H9 (cell line): ENCODE results near the gene NR2F1-AS1. TPM values are rescaled to one million over a fixed set of nuclear protein-coding genes. Genes with fewer than 3 reads are reported as not detected.

ENCODE experiments used
- DNase-seq: peaks from one replicate; pipeline ENCODE4 v3.0.0-alpha.2; 2017
- H2AFZ ChIP-seq: one replicate; pipeline ENCODE4 v1.6.1; 2013; ENCODE audit warnings: mild to moderate bottlenecking, low read length, control low read depth, moderate library complexity
- H2AK5ac ChIP-seq: 2 replicates; pipeline ENCODE4 v1.6.1; 2013; ENCODE audit warnings: low read length, control low read depth, mixed read lengths; ENCODE audit not compliant: insufficient read length
- H2BK120ac ChIP-seq: one replicate; pipeline ENCODE4 v1.6.1; 2013; ENCODE audit warnings: low read depth, mild to moderate bottlenecking, low read length, control low read depth, inconsistent platforms; ENCODE audit not compliant: poor library complexity, severe bottlenecking
- H2BK12ac ChIP-seq: 2 replicates; pipeline ENCODE4 v1.6.1; 2013; ENCODE audit warnings: low read length, control low read depth, mixed read lengths, low read depth; ENCODE audit not compliant: insufficient read length
- H2BK15ac ChIP-seq: 2 replicates; pipeline ENCODE4 v1.6.1; 2013; ENCODE audit warnings: low read depth, low read length, control low read depth
- H2BK20ac ChIP-seq: one replicate; pipeline ENCODE4 v1.6.1; 2013; ENCODE audit warnings: low read depth, mild to moderate bottlenecking, low read length, control low read depth, inconsistent platforms; ENCODE audit not compliant: poor library complexity, severe bottlenecking
- H2BK5ac ChIP-seq: 2 replicates; pipeline ENCODE4 v1.6.1; 2013; ENCODE audit warnings: low read length, control low read depth, mixed read lengths; ENCODE audit not compliant: insufficient read length
- H3K14ac ChIP-seq: 2 replicates; pipeline ENCODE4 v1.6.1; 2013; ENCODE audit warnings: low read length, control low read depth; ENCODE audit not compliant: insufficient read depth
- H3K18ac ChIP-seq: 2 replicates; pipeline ENCODE4 v1.6.1; 2013; ENCODE audit warnings: low read depth, mild to moderate bottlenecking, mixed read lengths, low read length, control low read depth; ENCODE audit not compliant: insufficient read length
- H3K23ac ChIP-seq: 2 replicates; pipeline ENCODE4 v1.6.1; 2013; ENCODE audit warnings: low read length, control low read depth, mixed read lengths, low read depth; ENCODE audit not compliant: insufficient read length
- H3K23me2 ChIP-seq: 2 replicates; pipeline ENCODE4 v1.6.1; 2013; ENCODE audit warnings: low read depth, mild to moderate bottlenecking, mixed read lengths, low read length, control low read depth; ENCODE audit not compliant: insufficient read length, poor library complexity, severe bottlenecking
- H3K27ac ChIP-seq: 2 replicates; pipeline ENCODE4 v1.5.1; 2013; ENCODE audit warnings: low read length, control low read depth, mixed read lengths, low read depth; ENCODE audit not compliant: insufficient read length
- H3K27me3 ChIP-seq: 2 replicates; pipeline ENCODE4 v1.6.1; 2013; ENCODE audit warnings: low read length, control low read depth, inconsistent platforms; ENCODE audit not compliant: insufficient read depth
- H3K4ac ChIP-seq: 2 replicates; pipeline ENCODE4 v1.6.1; 2013; ENCODE audit warnings: low read depth, mild to moderate bottlenecking, control low read depth, inconsistent platforms, low read length, moderate library complexity
- H3K4me1 ChIP-seq: 2 replicates; pipeline ENCODE4 v1.6.1; 2013; ENCODE audit warnings: low read length, control low read depth, inconsistent platforms; ENCODE audit not compliant: insufficient read depth
- H3K4me2 ChIP-seq: 2 replicates; pipeline ENCODE4 v1.6.1; 2013; ENCODE audit warnings: low read length, control low read depth, mixed read lengths; ENCODE audit not compliant: insufficient read length, insufficient read depth
- H3K56ac ChIP-seq: 2 replicates; pipeline ENCODE4 v1.6.1; 2013; ENCODE audit warnings: low read depth, mild to moderate bottlenecking, mixed read lengths, low read length, control low read depth; ENCODE audit not compliant: insufficient read length
- H3K79me1 ChIP-seq: 2 replicates; pipeline ENCODE4 v1.6.1; 2013; ENCODE audit warnings: low read depth, mild to moderate bottlenecking, moderate library complexity, low read length, control low read depth, inconsistent platforms; ENCODE audit not compliant: insufficient read depth, poor library complexity, severe bottlenecking
- H3K79me2 ChIP-seq: 2 replicates; pipeline ENCODE4 v1.6.1; 2013; ENCODE audit warnings: low read length, control low read depth, inconsistent platforms; ENCODE audit not compliant: insufficient read depth
- H3K9ac ChIP-seq: 2 replicates; pipeline ENCODE4 v1.6.1; 2013; ENCODE audit warnings: low read length, control low read depth, mixed read lengths; ENCODE audit not compliant: insufficient read length; ENCODE audit errors: extremely low read depth
- H3K9me3 ChIP-seq: one replicate; pipeline ENCODE4 v1.6.1; 2013; ENCODE audit warnings: low read depth, low read length, inconsistent platforms; ENCODE audit not compliant: control insufficient read depth
- H3T11ph ChIP-seq: one replicate; pipeline ENCODE4 v1.6.1; 2013; ENCODE audit warnings: mild to moderate bottlenecking, low read length, control low read depth, inconsistent platforms
- H4K20me1 ChIP-seq: one replicate; pipeline ENCODE4 v1.6.1; 2013; ENCODE audit not compliant: control insufficient read depth, insufficient read length, insufficient read depth
- H4K5ac ChIP-seq: 2 replicates; pipeline ENCODE4 v1.6.1; 2013; ENCODE audit warnings: low read depth, mild to moderate bottlenecking, mixed read lengths, low read length, control low read depth; ENCODE audit not compliant: insufficient read length
- H4K8ac ChIP-seq: replicated peaks from 2 replicates; pipeline ENCODE4 v1.6.1; 2013; ENCODE audit warnings: low read length, control low read depth, mixed read lengths, low read depth; ENCODE audit not compliant: insufficient read length
- H4K91ac ChIP-seq: 2 replicates; pipeline ENCODE4 v1.6.1; 2013; ENCODE audit warnings: low read depth, mild to moderate bottlenecking, moderate library complexity, mixed read lengths, low read length, control low read depth; ENCODE audit not compliant: insufficient read length
- H3K27ac Mint-ChIP-seq, 3 experiments: 2 replicates in 2 of 3; 3 replicates in 1 of 3; pipeline ENCODE4 v1.8.0; 2020 to 2021; ENCODE audit warnings: mixed read lengths in 3 of 3, mild to moderate bottlenecking in 1 of 3, moderate library complexity in 1 of 3
- H3K27me3 Mint-ChIP-seq: 2 replicates; pipeline ENCODE4 v1.8.0; 2021; ENCODE audit warnings: low read depth, mild to moderate bottlenecking, moderate library complexity, mixed read lengths
- H3K36me3 Mint-ChIP-seq, 3 experiments: 2 replicates in 2 of 3; 3 replicates in 1 of 3; pipeline ENCODE4 v1.8.0; 2020 to 2021; ENCODE audit warnings: low read depth in 3 of 3, mixed read lengths in 3 of 3; ENCODE audit not compliant: insufficient read depth in 1 of 3
- H3K4me1 Mint-ChIP-seq, 2 experiments: 2 replicates each; pipeline ENCODE4 v1.8.0; 2020; ENCODE audit warnings: mixed read lengths in 2 of 2
- H3K4me3 Mint-ChIP-seq, 2 experiments: 2 replicates in 1 of 2; 3 replicates in 1 of 2; pipeline ENCODE4 v1.8.0; 2020 to 2021; ENCODE audit warnings: mild to moderate bottlenecking in 2 of 2, mixed read lengths in 2 of 2, moderate library complexity in 1 of 2
- H3K9me3 Mint-ChIP-seq, 2 experiments: 2 replicates in 1 of 2; 3 replicates in 1 of 2; pipeline ENCODE4 v1.8.0; 2020; ENCODE audit warnings: mild to moderate bottlenecking in 2 of 2, mixed read lengths in 2 of 2, moderate library complexity in 1 of 2
- CTCF ChIP-seq: fragments of 200-600 bp; sonication (generic); conservative IDR thresholded peaks from 3 replicates; pipeline ENCODE4 v1.8.0; 2021; ENCODE audit warnings: antibody characterized with exemption, mild to moderate bottlenecking
- WGBS: extraction: QIAGEN DNeasy Blood & Tissue Kit; methylation state at CpG from one replicate; pipeline ENCODE4 v1.1.7; 2013; ENCODE audit warnings: missing lambda C conversion rate, low lambda C conversion rate, mixed read lengths; ENCODE audit not compliant: insufficient read length; ENCODE audit errors: extremely low coverage; 5-methylcytosine and 5-hydroxymethylcytosine counted together
- total RNA-seq: library from RNA; stranded (reverse); gene quantifications from 2 replicates; pipeline ENCODE4 v1.2.1, GENCODE V29; 2021

Gene NR2F1-AS1
- total RNA-seq, 1 experiment from 2014 or later, result 1.9 TPM

- Histone ChIP-seq H2BK12ac (no peak overlapping the region), H2BK120ac (no peak overlapping the region), H2AK5ac (no peak overlapping the region), H3K79me1 (no peaks in the 10 kb centered on the region), H2AFZ (no peak overlapping the region), H3K79me2 (no peaks in the 10 kb centered on the region), H4K5ac (no peak overlapping the region), H3K27me3 (peaks cover 77% of the 10 kb centered on the region), H2BK5ac (no peak overlapping the region), H3K18ac (no peak overlapping the region), H3K9ac (no peak overlapping the region), H4K20me1 (no peaks in the 10 kb centered on the region), H4K8ac (no peak overlapping the region), H3K14ac (no peak overlapping the region), H3K4me2 (no peak overlapping the region), H3K4ac (no peak overlapping the region), H3K27ac (no peak overlapping the region), H3K4me1 (peaks cover 3% of the 10 kb centered on the region; the same call in 1 of the 2 replicates), H3K23me2 (peaks cover 8% of the 10 kb centered on the region), H3K9me3 (no peaks in the 10 kb centered on the region), H3T11ph (no peak overlapping the region), H2BK15ac (no peak overlapping the region), H4K91ac (no peak overlapping the region), H2BK20ac (no peak overlapping the region), H3K23ac (no peak overlapping the region), H3K56ac (no peak overlapping the region)
- Mint-ChIP-seq H3K27ac (no peak overlapping the region), H3K9me3 (peaks cover 0 to 17% of the 10 kb centered on the region in 2 experiments; a peak in 2 of 5 replicates), H3K27me3 (no peaks in the 10 kb centered on the region), H3K36me3 (no peaks in the 10 kb centered on the region), H3K4me1 (peaks cover 20 to 44% of the 10 kb centered on the region in 2 experiments), H3K4me3 (no peak overlapping the region)
- WGBS, result no CpG with 5 or more reads among the region's 4 CpGs
- TF ChIP-seq CTCF, result no peak
- DNase-seq, result no peak
Observed at GRCh38 chr5:93608855-93609254, 27.8 kb upstream of the NR2F1-AS1 start.
